OCI-LY1 (cell line): ENCODE measurements around the gene IDUA.

Source experiments
- CTCF ChIP-seq: fragments of 200-600 bp; sonication (generic), shearing (Covaris generic); IDR thresholded peaks from 2 replicates; pipeline ENCODE4 v1.5.1; 2017; ENCODE audit warnings: mild to moderate bottlenecking, antibody characterized with exemption, low read length, moderate library complexity, mixed read lengths
- EZH2 ChIP-seq: fragments of 200-600 bp; sonication (generic), shearing (Covaris generic); IDR thresholded peaks from 2 replicates; pipeline ENCODE4 v1.8.0; 2017; ENCODE audit warnings: borderline replicate concordance, mixed run types, mild to moderate bottlenecking, antibody characterized with exemption, low read length, moderate library complexity, mixed read lengths

DNA sequence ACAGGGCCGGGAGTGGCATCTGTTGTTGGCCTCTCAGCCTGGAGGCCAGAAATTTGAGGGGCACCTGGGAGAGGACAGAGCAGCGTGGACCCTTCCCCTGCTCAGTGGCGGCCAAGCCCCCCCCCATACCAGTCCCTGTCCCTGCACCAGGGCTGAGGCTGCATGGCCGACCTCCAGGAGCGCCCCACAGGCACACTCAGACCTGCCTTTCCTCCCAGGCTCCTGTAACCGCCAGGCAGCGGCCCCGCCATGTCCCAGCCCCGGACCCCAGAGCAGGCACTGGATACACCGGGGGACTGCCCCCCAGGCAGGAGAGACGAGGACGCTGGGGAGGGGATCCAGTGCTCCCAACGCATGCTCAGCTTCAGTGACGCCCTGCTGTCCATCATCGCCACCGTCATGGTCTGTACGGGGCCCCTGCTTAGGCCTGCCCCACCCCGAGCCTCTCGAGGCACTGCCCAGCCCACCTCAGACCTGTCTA, 39.3 kb upstream of the IDUA start:
- TF ChIP-seq CTCF (no peak), EZH2 (no peak)
